GM21423 (cell line): ENCODE data around the gene TRAK1.
A peak's percentile ranks its signal among the peaks of the same experiment; 100 is the strongest.

Experiments used
- ATAC-seq: cut with Tn5 transposase; IDR thresholded peaks from one replicate; pipeline ENCODE4 v1.9.1; 2021; ENCODE audit warnings: mild to moderate bottlenecking, moderate library complexity; ENCODE audit not compliant: unreplicated experiment

The TRAK1 gene

GRCh38 chr3:42198709-42199108 is 107.6 kb downstream of the TRAK1 start:
- ATAC-seq, result no peak

DNA sequence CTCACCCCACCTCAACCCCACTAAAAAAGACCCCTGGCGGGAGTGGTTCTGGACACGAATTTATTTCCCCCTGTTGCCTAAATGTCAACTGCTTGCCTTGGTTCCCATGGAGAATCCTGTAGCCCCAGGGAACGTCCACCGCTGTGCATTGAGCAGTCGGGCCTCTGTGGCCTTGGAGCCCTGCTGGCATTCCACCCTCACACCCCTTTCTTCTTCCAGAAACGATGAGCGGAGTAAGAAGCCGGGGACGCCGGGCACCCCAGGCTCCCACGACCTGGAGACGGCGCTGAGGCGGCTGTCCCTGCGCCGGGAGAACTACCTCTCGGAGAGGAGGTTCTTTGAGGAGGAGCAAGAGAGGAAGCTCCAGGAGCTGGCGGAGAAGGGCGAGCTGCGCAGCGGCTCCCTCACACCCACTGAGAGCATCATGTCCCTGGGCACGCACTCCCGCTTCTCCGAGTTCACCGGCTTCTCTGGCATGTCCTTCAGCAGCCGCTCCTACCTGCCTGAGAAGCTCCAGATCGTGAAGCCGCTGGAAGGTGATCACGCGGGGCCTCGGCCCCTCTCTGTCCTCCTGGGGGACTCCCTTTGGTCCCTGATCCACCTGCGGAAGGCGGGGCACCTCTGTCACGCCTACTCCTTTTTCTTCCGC is 111.2 kb downstream of the TRAK1 start:
- no peak for ATAC-seq

GRCh38 chr3:42204867-42205599 is 113.9 kb downstream of the TRAK1 start:
- no peak for ATAC-seq

DNA sequence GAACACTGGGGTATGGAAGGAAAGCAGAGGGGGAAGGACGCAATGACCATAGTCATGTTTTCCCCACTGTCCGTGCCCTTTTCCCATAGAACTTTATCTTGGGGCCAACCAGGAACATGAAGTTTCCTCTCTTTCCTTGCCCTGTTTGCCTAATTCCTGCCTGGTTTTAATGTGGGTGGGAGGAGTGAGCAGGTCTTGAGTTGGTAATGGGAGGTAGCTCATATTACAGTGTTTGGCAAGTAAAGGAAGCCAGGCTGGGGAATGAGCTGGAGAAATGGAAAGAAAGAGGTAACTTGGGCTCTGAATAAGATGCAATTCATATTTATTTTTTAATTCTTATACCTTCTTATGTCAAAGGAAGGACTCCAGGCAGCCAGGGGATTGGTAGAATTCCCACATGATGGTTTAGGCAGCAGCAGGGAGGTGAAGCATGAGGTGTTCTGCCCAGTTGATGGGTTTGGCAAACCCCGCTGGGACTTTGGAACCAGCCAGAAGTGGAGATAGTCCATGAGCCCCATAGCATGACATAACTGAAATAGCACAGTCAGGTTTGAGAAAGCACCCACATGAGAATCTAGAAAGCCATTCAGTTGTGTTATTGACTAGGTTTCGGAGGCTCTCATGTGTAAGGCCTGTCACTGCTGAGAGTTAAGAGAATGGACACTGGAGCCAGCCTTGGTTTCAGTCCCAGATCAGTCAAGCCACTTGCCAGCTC is 114.8 kb downstream of the TRAK1 start:
- ATAC-seq, result peak; percentile 79

GRCh38 chr3:42209917-42210316 is 118.8 kb downstream of the TRAK1 start:
- no peak for ATAC-seq

GRCh38 chr3:42210726-42211125 is 119.6 kb downstream of the TRAK1 start:
- ATAC-seq, result no peak

GRCh38 chr3:42213417-42213816 is 122.3 kb downstream of the TRAK1 start:
- ATAC-seq, result peak; percentile 50

DNA sequence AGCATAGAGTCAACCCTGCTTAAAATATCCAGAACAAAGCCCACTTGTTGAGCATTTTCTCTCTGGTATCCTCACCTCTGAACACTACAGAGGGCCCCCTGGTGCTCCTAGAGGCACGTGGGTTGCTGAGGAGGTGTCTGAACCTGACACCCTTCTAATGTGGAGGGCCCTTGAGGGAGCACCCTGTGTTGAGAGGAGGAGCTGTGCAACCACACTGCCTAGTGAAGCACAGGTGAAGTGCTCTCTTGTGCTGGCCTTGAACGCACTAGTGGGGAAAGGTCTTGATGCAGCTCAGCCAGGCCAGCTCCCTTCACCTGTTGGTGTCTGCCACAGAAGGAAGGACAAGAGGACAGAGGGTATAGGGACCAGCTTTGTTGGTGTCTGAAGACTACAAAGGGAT is 122.9 kb downstream of the TRAK1 start:
- peak; percentile 27 for ATAC-seq

GRCh38 chr3:42214565-42215283 is 123.6 kb downstream of the TRAK1 start:
- peak; percentile 46 for ATAC-seq

- no peak for ATAC-seq
Measured at GRCh38 chr3:42216302-42216701, 125.1 kb downstream of the TRAK1 start.

GRCh38 chr3:42216931-42217333 is 125.8 kb downstream of the TRAK1 start:
- ATAC-seq, result no peak

- no peak for ATAC-seq
Measured at GRCh38 chr3:42220436-42221121, 129.4 kb downstream of the TRAK1 start.

DNA sequence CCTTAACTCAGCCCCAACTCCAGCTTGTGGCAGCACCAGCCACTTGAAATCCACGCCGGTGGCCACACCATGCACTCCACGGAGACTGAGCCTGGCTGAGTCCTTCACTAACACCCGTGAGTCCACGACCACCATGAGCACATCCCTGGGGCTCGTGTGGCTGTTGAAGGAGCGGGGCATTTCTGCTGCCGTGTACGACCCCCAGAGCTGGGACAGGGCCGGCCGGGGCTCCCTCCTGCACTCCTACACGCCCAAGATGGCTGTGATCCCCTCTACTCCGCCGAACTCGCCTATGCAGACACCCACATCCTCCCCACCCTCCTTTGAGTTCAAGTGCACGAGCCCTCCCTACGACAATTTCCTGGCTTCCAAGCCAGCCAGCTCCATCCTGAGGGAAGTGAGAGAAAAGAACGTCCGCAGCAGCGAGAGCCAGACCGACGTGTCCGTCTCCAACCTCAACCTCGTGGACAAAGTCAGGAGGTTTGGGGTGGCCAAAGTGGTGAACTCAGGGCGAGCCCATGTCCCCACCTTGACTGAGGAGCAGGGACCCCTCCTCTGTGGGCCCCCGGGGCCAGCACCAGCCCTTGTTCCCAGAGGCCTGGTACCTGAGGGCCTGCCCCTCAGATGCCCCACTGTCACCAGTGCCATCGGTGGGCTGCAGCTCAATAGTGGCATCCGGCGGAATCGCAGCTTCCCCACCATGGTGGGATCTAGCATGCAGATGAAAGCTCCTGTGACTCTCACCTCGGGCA is 132.0 kb downstream of the TRAK1 start:
- no peak for ATAC-seq

- no peak for ATAC-seq
Measured at GRCh38 chr3:42224178-42224577, 133.0 kb downstream of the TRAK1 start.

GRCh38 chr3:42224658-42225421 is 133.7 kb downstream of the TRAK1 start:
- no peak for ATAC-seq

GRCh38 chr3:42225486-42226363 is 134.6 kb downstream of the TRAK1 start:
- no peak for ATAC-seq

- ATAC-seq, result no peak
Measured at GRCh38 chr3:42226470-42227425, 135.6 kb downstream of the TRAK1 start.
